NT2/D1 (cell line): ENCODE data around the gene ZNF275.
A peak's percentile ranks its signal among the peaks of the same experiment; 100 is the strongest.
"Not testable (repeated sequence)": the region's sequence is repeated elsewhere in the genome, so short reads cannot be mapped to it uniquely, and the experiment has no call there.

Experiments used
- DNase-seq: peaks from one replicate; pipeline ENCODE4 v3.0.0-alpha.2; 2011; ENCODE audit warnings: low read depth, low spot score
- H3K27me3 ChIP-seq: 2 replicates; pipeline ENCODE4 v1.6.0; 2011; ENCODE audit warnings: mild to moderate bottlenecking; ENCODE audit not compliant: insufficient read length, insufficient read depth
- H3K36me3 ChIP-seq: 2 replicates; pipeline ENCODE4 v1.6.1; 2011; ENCODE audit warnings: mild to moderate bottlenecking, low read length, mixed read lengths; ENCODE audit not compliant: insufficient read depth, insufficient read length
- H3K4me1 ChIP-seq: 2 replicates; pipeline ENCODE4 v1.5.1; 2011; ENCODE audit not compliant: insufficient read depth, insufficient read length
- H3K4me3 ChIP-seq: 2 replicates; pipeline ENCODE4 v1.5.1; 2011; ENCODE audit warnings: low read depth; ENCODE audit not compliant: insufficient read length
- H3K9ac ChIP-seq: 2 replicates; pipeline ENCODE4 v1.6.0; 2011; ENCODE audit warnings: low read depth; ENCODE audit not compliant: insufficient read length
- H3K9me3 ChIP-seq: 2 replicates; pipeline ENCODE4 v1.5.1; 2011; ENCODE audit warnings: mild to moderate bottlenecking, low read length; ENCODE audit not compliant: insufficient read depth
- SUZ12 ChIP-seq: IDR thresholded peaks from 2 replicates; pipeline ENCODE4 v1.6.1; 2011; ENCODE audit not compliant: insufficient read length, insufficient read depth; ENCODE audit errors: extremely low read depth
- YY1 ChIP-seq: IDR thresholded peaks from 2 replicates; pipeline ENCODE4 v1.6.1; 2011; ENCODE audit not compliant: insufficient read length, insufficient read depth
- ZNF274 ChIP-seq: IDR thresholded peaks from 2 replicates; pipeline ENCODE4 v1.6.1; 2011; ENCODE audit warnings: mild to moderate bottlenecking, low read depth, low read length

Gene ZNF275

GRCh38 chrX:153333821-153334653 lies at the start of gene ZNF275:
Gene ZNF275 (plus strand): TSS chrX:153334153. CDS start chrX:153336680, 2,527 bp downstream.
- Histone ChIP-seq H3K36me3 (peaks cover 16% of the 10 kb centered on the region), H3K27me3 (no peaks in the 10 kb centered on the region), H3K9me3 (no peaks in the 10 kb centered on the region), H3K9ac (peak within 1 kb of the TSS; percentile 74), H3K4me3 (peak within 1 kb of the TSS; percentile 55), H3K4me1 (no peaks in the 10 kb centered on the region)
- peak; percentile 15 for DNase-seq
- TF ChIP-seq ZNF274 (no peak), YY1 (no peak), SUZ12 (no peak)

- not testable (repeated sequence) for H3K27me3 ChIP-seq, H3K36me3 ChIP-seq, H3K9ac ChIP-seq, DNase-seq, H3K4me1 ChIP-seq, H3K9me3 ChIP-seq, H3K4me3 ChIP-seq
Observed at GRCh38 chrX:153285678-153286077, 48.3 kb upstream of the ZNF275 start.

GRCh38 chrX:153288807-153289206 lies 45.1 kb upstream of the ZNF275 start:
- not testable (repeated sequence) for H3K9ac ChIP-seq, DNase-seq, H3K9me3 ChIP-seq, H3K4me3 ChIP-seq, H3K36me3 ChIP-seq, H3K27me3 ChIP-seq, H3K4me1 ChIP-seq

GRCh38 chrX:153293485-153294071 lies 40.4 kb upstream of the ZNF275 start:
- H3K27me3 ChIP-seq, H3K9me3 ChIP-seq, DNase-seq, H3K4me3 ChIP-seq, H3K36me3 ChIP-seq, H3K4me1 ChIP-seq, H3K9ac ChIP-seq: not testable (repeated sequence)

- H3K36me3 ChIP-seq = no peaks in the 10 kb centered on the region
- no peaks in the 10 kb centered on the region for H3K4me1 ChIP-seq
- no peaks in the 10 kb centered on the region for H3K9me3 ChIP-seq
- no peak for TF ChIP-seq ZNF274
- H3K27me3 ChIP-seq = no peaks in the 10 kb centered on the region
- H3K9ac ChIP-seq = no peak overlapping the region
- no peak for DNase-seq
- no peak overlapping the region for H3K4me3 ChIP-seq
Observed at GRCh38 chrX:153297376-153297775, 36.6 kb upstream of the ZNF275 start.

GRCh38 chrX:153299855-153300254 lies 34.1 kb upstream of the ZNF275 start:
- no peaks in the 10 kb centered on the region for H3K9me3 ChIP-seq
- TF ChIP-seq ZNF274 = no peak
- DNase-seq = no peak
- no peaks in the 10 kb centered on the region for H3K36me3 ChIP-seq
- H3K4me3 ChIP-seq = no peak overlapping the region
- no peaks in the 10 kb centered on the region for H3K4me1 ChIP-seq
- H3K9ac ChIP-seq = no peak overlapping the region
- no peaks in the 10 kb centered on the region for H3K27me3 ChIP-seq

- no peaks in the 10 kb centered on the region for H3K36me3 ChIP-seq
- no peak overlapping the region for H3K4me3 ChIP-seq
- no peaks in the 10 kb centered on the region for H3K9me3 ChIP-seq
- no peaks in the 10 kb centered on the region for H3K27me3 ChIP-seq
- no peak for TF ChIP-seq SUZ12
- no peak for TF ChIP-seq YY1
- no peak for TF ChIP-seq ZNF274
- DNase-seq = no peak
- H3K4me1 ChIP-seq = no peaks in the 10 kb centered on the region
- no peak overlapping the region for H3K9ac ChIP-seq
Observed at GRCh38 chrX:153301746-153302145, 32.2 kb upstream of the ZNF275 start.

GRCh38 chrX:153302796-153303195 lies 31.2 kb upstream of the ZNF275 start:
- H3K9ac ChIP-seq = no peak overlapping the region
- TF ChIP-seq YY1 = no peak
- TF ChIP-seq SUZ12 = no peak
- TF ChIP-seq ZNF274 = no peak
- DNase-seq = no peak
- no peaks in the 10 kb centered on the region for H3K36me3 ChIP-seq
- H3K27me3 ChIP-seq = no peaks in the 10 kb centered on the region
- H3K4me1 ChIP-seq = no peaks in the 10 kb centered on the region
- H3K9me3 ChIP-seq = no peaks in the 10 kb centered on the region
- no peak overlapping the region for H3K4me3 ChIP-seq
